Stimulated activated CD8-positive, alpha-beta memory T cell treated with anti-CD3 and anti-CD28 coated beads, Interleukin-15, amount 100 ng/mL, for 24 hours (primary cell): ENCODE data around the gene GPSM1.
"Not testable (repeated sequence)": the region's sequence is repeated elsewhere in the genome, so short reads cannot be mapped to it uniquely, and the experiment has no call there.

Experiments used
- DNase-seq: peaks from one replicate; pipeline ENCODE4 v3.0.0-alpha.2; 2020; ENCODE audit warnings: low read depth

GPSM1 gene

DNA sequence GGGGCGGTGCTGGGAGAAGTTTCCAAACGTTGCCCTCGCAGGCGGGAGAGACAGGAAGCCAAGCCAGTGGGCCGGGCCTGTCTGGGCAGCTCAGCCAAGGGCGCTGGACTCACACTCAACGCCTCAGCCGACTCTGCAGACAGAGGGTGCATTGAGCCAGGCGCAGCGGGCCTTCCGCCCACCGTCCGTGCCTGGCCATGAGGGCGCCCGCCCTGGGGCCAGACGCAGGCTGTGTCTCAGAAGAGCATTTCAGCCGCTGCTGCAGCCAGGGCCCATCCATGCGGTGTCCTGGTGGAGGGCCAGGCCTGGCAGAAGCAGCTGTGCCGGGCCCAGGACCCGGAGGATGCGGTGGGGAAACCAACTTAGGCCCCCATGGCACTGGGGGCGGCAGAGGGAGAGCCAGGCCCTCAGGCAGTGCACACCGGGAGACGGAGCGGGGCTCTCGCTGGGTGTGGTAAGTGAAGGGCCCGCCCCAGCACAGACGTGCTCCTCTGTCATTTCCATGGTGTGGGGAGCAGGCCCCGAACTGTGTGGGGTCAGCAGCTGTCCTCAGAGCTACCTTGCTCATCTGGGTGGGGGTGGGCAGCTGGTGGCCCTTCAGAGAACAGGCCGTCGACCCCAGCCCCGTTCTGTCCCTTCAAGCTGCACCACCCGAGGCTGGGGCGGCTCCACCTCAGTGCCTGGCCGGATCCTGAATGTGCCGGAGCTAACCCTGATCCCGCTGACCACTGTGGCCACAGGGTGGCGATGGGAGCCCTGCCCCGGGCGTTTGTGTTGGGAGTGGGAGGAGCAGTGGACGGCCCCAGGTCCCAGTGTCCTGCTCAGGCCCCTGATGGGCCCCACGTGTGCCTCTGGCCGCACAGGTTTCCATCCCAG, 18.2 kb downstream of the GPSM1 start:
- DNase-seq, result no peak

- DNase-seq, result no peak
These were observed 18.8 kb downstream of the GPSM1 start for GRCh38 chr9:136346157-136346481.

- DNase-seq, result no peak
These were observed 19.7 kb downstream of the GPSM1 start for GRCh38 chr9:136346927-136347465.

DNA sequence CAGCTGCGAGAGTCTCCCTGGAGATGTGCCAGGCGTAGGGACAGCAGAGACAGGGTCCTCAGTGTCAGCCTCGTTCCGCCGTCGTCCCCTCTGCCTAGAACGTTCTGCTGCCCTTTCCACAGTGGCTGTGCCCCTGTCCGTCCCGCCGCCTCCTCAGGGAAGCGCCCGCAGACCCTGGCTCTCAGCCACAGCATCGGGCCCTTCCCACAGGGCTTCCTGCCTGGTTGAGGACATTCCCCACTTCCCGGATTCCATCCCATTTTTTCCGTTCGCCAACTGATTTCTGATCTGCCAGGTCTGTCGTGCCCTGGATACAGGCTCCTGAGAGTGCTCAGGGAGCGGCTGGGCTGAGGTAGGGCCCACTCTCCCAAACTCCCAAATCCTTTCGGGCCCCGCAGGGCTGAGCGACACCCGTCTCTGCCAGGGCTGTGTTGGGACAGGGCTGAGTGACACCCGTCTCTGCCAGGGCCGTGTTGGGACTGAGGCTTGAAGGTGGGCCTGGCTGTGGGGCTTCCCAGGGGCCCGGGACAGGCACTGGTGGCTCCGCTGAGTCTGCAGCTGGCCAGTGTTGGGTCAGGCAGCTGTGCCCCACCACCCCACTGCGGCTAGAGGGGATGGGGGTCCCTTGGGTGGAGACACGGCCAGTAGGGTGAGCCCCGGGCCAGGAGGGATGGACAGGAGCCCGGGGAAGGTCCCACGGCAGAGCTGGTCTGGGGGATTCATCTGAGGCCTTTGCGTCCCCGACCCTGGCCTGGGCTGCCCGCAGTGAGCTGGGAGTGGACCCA, 20.3 kb downstream of the GPSM1 start:
- no peak for DNase-seq

DNA sequence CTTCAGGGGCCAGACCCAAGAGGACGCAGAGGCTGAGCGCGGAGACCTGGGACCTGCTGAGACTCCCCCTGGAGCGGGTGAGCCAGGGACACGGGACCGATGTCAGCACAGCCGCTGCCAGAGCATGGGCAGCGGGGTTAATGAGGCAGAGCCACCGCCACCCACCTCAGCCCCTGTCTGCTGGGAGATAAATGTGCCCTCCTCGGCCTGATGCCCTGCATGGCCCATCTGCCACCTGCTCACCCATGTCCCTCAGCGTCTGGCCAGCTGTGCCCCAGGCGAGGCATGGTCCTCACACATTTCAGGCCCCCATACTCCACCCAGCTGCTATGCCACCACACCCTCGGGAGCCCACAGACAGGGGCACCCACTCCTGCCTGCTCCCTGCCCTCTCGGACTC, 21.4 kb downstream of the GPSM1 start:
- DNase-seq, result no peak

DNA sequence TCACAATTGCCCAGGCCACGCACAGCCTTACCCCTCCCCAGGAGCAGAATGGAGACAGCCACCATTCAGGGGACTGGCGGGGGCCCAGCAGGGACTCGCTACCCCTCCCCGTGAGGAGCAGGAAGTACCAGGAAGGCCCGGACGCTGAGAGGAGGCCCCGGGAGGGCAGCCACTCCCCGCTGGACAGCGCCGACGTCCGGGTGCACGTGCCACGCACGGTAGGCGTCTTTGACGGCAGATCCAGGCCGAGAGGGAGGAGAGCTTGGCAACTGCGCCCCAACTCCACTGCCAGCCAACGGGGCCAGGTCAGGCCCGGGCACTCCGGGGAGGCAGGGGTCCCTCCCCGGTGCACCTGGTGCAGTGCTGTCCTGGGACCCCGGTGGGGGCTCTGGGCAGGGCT, 22.2 kb downstream of the GPSM1 start:
- DNase-seq, result no peak

DNA sequence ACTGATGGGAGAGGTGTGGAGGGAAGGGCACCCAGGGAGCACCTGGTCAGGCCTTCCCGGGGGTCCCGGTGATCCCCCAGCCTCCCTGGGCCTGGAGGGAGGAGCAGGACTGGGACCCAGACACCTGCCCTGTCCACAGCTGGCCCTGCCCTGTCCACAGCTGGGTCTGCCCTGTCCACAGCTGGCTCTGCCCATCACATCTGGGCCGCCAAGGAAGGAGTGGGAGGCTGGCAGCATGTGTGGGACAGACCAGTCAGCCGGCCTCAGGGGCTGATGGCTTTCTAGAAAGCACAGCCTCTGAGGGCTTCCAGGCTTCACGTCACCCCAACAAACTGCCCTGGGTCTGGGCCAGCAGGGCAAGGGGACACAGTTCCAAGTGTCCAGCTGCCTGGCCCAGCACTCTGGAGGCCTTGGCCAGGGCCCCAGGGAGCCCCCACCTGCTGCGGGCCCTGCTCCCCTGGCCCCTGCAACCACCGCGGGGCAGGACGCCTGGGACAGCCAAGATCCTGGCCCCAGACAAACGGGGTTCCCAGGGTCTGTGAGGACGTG, 24.0 kb downstream of the GPSM1 start:
- no peak for DNase-seq

GRCh38 chr9:136351868-136352267, 24.5 kb downstream of the GPSM1 start:
- not testable (repeated sequence) for DNase-seq

GRCh38 chr9:136352682-136353081, 25.3 kb downstream of the GPSM1 start:
- DNase-seq, result no peak

DNA sequence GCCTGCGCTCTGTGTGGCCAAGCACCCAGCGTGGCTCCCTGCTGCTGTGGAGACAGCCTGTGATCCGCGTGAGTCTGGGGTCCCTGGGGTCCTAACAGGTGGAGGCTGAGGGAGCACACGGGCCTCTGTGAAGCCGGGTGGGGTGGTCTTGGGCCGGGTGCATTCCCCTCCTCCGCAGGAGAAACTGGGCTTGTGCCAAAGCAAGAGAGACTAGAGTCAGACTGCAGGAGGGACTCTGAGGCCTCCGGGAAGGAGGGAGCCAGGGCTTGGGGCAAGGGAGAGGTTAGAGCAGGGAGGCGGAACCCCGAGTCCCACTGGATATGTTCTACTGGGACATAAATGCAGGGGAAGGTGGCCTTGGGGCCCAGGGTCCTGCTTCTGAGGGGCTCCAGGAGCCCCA, 25.7 kb downstream of the GPSM1 start:
- no peak for DNase-seq

- no peak for DNase-seq
These were observed 26.6 kb downstream of the GPSM1 start for GRCh38 chr9:136353757-136354488.

- DNase-seq, result no peak
These were observed 27.3 kb downstream of the GPSM1 start for GRCh38 chr9:136354592-136355085.

DNA sequence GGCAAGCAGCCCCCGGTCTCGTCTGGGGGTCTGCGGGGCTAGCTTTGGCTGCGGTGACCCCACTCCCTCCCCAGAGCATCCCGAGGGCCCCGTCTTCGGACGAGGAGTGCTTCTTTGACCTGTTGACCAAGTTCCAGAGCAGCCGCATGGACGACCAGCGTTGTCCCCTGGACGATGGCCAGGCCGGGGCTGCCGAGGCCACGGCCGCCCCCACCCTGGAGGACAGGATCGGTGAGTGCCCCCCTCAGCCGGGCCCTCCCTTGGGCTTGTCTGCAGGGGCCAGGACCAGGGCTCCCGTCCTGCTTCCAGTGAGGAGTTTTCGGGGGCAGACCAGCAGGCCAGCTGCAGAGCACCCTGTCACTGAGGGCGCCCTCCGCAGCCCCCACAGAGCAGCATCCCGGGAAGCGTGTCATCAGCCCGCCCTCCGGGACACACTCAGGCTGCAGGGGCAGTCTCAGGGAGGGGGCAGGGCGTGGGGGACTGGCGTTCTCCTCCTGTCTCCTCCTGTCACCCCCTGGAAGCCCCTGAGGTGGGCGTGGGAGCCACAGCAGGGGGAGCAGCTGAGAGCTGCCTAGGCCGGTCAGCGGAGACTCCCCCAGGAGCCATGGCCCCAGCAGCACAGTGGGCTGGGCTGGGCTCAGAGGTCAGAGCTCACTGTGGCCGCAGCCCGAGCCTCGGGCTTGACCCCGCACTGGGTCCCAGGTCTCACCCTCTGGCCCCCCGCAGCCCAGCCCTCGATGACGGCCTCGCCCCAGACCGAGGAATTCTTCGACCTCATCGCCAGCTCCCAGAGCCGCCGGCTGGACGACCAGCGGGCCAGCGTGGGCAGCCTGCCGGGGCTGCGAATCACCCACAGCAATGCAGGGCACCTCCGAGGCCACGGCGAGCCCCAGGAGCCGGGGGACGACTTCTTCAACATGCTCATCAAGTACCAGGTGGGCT, 28.5 kb downstream of the GPSM1 start:
- no peak for DNase-seq

DNA sequence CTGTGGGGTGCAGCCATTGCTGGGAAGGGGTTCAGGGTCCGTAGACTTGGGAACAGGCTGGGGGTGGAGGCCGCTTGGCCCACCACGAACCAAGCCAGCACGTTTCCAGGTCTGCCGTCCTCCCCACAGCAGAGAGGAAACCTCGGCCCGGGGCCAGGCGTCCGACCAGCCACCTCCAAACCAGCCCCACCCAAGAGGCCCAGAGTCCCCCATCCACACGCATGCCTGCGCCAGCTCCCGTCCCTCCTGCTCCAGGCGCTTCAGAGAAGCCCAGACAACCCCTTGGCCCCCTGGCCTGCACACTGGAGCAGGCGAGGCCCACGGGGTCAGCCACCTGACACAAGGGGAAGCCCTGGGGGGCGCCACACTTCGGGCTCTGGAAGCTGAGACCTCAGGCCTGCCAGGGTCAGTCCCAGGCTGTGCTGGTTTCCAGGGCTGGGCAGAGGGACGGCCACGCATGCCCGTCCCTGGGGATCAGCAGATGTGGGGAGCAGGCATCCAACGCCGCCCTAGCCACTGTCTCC, 29.9 kb downstream of the GPSM1 start:
- DNase-seq, result no peak

- no peak for DNase-seq
These were observed 30.7 kb downstream of the GPSM1 start for GRCh38 chr9:136358016-136358415.

DNA sequence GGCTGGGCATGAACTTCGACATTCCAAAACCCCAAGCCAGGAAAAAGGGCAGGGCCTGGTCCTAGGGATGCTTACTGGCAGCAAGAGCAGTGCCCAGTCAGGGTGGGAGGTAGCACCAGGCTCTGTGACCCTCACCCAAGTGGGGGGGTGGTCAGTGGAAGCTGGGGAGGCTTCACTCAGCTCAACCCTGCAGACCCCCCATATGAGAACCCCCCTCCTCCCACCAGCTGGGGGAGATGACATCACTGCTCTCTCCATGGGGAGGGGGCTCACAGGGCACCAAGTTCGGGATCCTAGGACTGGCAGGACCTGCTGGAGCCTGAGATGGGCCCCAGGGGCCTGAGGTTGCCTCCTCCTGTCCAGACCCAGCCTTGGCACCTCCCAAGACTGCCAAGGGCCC, 31.5 kb downstream of the GPSM1 start:
- DNase-seq, result no peak

DNA sequence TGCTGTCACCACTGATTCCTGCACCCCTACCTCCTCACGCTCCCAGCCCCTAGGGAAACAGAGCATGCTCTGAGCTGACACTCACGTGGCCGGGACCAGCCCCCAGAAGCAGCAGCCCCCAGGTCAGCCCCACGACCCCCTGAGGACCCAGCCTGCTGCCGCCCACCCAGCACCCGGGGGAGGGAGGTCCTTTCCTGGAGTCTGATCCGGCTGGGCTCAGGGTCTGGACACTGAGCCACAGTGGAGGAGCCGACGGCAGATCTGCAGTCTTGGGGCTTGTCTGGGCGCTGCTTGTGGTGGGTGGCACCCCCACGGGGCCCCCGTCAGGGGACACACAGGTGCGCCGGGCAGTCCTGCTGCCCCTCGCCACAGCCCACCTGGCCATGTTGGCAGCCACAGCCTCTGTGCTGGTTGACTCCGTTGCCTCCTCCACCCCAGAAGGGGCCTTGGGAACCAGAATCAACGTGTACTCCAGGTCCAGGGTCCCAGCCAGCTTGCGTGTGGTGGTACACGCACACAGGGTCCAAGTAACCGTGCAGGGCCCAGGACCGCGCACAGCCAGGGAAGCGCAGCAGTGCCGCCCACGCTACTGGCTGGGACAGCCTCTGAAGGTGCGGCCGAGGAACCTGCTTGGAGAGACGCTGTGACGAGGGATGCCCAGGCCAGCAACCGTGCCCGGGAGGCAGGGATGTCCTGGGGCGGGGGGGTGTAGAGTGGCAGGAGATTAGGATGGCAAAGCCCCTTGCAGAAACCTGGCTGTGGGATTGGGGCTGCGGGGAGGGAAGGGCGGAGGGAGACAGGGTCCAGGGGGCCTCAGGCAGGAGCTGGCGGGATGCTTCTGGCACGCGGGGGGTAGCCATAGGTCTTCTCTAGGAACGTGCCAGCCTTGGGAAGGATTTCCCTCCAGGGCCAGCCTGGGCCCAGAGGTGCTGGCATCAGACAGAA, 32.7 kb downstream of the GPSM1 start:
- DNase-seq, result no peak

DNA sequence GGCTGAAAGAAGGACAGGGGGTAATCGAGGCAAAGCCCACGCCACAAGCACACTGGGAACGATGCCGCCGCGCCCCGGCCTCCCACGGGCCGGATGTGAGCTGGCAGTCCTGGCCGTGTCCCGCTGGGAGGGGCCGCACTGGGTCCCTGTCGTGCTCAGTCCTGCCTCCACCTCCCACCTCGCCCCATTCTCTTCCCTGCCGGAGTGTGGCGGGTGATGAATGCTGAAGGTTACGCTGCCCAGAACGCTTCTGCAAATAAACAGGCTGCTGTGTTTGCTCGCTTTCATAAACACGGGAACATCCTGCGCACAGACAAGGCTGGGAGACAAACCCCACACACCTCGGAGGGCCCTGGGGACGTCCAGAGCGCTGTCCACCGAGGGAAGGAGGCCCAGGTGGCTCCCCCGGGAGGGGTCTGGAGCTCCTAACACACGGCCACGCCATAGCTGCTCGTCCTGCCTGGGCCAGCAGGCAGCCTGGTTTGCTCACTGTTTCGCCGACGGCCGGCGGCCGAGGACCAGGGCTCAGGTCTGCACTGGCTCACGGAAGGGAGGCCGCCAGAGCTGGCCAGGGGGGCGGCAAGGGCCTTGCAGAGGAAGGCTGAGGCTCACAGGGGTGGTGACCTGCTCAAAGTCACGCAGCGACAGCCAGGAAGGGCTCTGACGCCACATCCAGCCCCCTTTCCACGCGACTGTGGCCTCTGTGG, 33.9 kb downstream of the GPSM1 start:
- DNase-seq, result no peak
